ENCODE measurements around the gene SLC15A2. TPM values are rescaled to one million over a fixed set of nuclear protein-coding genes. Genes with fewer than 3 reads are reported as not detected.

SLC15A2 gene
- total RNA-seq, 4 donors from 2014 or later: 1.3 to 3.7 (median 2.1) TPM

DNA sequence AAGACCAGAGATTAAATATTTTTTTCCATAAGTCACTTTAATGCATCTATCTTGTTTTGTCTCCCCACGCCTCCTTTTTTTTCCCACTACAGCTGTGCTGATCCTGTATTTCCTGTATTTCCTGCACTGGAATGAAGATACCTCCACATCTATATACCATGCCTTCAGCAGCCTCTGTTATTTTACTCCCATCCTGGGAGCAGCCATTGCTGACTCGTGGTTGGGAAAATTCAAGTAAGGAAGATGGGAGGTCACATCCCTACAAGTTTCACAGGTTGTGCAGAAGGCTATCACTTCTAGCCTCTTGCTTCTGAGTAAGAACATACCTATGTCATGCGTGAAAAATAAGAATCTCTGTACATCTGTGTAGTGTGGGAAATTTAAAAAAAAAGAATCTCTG is 3.1 kb downstream of the SLC15A2 start:
- TF ChIP-seq, protein P1, sequence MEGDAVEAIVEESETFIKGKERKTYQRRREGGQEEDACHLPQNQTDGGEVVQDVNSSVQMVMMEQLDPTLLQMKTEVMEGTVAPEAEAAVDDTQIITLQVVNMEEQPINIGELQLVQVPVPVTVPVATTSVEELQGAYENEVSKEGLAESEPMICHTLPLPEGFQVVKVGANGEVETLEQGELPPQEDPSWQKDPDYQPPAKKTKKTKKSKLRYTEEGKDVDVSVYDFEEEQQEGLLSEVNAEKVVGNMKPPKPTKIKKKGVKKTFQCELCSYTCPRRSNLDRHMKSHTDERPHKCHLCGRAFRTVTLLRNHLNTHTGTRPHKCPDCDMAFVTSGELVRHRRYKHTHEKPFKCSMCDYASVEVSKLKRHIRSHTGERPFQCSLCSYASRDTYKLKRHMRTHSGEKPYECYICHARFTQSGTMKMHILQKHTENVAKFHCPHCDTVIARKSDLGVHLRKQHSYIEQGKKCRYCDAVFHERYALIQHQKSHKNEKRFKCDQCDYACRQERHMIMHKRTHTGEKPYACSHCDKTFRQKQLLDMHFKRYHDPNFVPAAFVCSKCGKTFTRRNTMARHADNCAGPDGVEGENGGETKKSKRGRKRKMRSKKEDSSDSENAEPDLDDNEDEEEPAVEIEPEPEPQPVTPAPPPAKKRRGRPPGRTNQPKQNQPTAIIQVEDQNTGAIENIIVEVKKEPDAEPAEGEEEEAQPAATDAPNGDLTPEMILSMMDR (IDR thresholded peaks at IDR 0.05; ENCODE audit: low read depth): no peak

- TF ChIP-seq, protein P1 (IDR thresholded peaks at IDR 0.05; ENCODE audit: low read depth): no peak
These were observed 19.2 kb downstream of the SLC15A2 start for GRCh38 chr3:121913305-121913990.

DNA sequence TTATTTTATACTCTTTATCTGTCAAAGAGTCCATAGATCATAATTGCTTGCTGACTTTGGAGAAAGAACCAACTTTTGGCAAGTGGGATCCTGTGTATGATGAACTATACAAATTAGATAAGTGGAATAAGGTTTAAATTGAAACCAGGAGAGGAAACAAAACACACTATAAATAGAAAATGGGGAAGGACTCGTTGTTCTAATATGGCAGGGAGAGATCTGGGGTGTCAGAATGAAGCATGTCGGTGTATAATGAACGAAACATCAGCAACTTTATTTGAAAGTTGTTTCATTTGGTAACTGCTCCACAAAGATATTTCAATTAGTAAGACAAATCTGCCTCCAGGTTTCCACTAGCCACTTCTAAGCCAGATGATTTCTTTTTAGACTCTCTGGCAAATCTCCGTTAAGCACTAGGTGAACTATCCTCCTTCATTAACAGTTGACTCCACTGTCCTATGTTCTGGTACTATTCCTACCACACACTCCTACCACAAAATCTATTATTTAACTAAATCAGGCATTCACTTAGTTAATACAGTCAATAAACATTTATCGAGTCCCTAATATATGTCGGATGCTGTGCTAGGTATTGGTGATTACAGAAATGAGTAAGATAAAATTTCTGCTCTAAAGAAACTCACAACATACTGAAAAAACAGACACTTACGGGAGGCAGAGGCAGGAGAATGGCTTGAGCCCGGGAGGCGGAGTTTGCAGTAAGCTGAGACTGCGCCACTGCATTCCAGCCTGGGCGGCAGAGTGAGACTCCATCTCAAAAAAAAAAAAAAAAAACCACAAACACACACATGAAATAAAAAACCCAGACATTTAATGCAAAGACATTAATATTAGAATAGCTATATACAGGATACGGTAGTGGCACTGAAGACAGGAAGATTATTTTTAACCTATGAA is 20.1 kb downstream of the SLC15A2 start:
- TF ChIP-seq, protein P1 (IDR thresholded peaks at IDR 0.05; ENCODE audit: low read depth): no peak

DNA sequence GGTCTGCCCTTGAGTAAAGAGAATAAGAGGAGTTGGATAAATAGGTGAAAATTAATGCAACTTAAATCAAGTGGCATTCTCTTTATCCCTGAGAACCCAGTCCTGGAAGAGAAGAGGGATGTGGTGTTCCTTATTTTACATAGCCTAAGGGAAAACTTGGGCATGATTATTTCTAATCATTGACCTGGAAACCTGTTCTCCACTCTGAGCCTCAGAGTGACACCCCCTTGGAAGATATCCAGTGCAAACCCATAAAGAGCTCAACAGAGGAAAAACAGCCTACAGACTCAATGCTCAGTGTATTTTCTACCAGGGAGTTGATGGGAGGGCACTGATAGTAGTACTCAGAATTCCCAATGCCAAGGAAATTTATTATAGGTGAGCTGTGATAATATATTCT is 22.0 kb downstream of the SLC15A2 start:
- TF ChIP-seq, protein P1 (IDR thresholded peaks at IDR 0.05; ENCODE audit: low read depth): no peak

DNA sequence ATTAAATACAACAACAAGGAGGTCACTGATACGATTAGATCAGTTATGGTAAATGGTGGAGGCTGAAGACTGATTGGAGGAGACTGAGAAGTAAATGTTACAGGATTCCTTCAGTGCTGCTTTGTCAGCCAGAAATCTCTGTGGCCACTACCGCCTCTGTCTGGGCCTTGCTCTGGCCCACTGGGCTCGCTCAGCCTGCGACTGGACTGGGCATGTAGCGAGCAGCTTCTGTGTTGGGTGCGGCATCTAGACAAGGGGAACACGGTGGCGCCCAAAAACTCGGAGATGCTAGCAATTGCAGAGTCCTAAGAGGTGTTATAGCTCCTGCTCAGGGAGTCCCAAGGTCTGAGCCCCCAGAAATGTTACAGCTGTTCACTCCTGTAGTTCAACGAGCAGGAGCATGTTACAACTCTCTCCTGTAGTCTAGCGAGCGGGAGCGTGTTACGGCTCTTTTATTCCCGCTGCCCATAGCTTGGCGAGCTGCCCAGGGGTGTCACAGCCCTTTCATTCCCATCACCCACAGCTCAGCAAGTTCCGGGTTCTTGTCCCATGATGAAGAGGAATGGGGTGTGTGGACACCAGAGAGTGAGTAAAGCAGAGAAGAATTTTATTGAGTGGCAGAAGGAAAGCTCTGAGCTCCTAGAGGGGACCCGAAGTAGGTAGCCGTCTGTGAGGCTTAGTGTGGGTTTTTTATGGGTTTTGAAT is 24.7 kb downstream of the SLC15A2 start:
- TF ChIP-seq, protein P1 (IDR thresholded peaks at IDR 0.05; ENCODE audit: low read depth): no peak

DNA sequence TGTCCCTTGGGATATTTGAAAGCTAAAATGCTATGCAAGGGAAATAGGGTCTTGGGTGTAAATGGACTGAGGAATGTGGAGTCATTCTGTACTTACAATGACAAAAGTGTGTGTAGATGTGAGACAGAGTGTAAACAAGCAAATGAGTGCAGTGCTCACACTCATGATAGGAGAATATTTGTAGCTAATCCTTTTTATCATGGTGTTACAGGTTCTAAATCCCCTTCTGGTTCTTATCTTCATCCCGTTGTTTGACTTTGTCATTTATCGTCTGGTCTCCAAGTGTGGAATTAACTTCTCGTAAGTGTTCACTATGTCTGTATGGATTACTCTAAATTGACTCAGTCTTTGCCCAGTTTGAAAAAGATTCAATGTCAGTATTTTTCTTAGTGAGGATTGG is 30.5 kb downstream of the SLC15A2 start:
- TF ChIP-seq, protein P1 (IDR thresholded peaks at IDR 0.05; ENCODE audit: low read depth): no peak

GRCh38 chr3:121926380-121926779 is 32.2 kb downstream of the SLC15A2 start:
- TF ChIP-seq, protein P1 (IDR thresholded peaks at IDR 0.05; ENCODE audit: low read depth): no peak

Measured in subcutaneous adipose tissue (tissue), 4 donors.